ENCODE results near the gene DYNLL1.

- TF ChIP-seq, protein P1, sequence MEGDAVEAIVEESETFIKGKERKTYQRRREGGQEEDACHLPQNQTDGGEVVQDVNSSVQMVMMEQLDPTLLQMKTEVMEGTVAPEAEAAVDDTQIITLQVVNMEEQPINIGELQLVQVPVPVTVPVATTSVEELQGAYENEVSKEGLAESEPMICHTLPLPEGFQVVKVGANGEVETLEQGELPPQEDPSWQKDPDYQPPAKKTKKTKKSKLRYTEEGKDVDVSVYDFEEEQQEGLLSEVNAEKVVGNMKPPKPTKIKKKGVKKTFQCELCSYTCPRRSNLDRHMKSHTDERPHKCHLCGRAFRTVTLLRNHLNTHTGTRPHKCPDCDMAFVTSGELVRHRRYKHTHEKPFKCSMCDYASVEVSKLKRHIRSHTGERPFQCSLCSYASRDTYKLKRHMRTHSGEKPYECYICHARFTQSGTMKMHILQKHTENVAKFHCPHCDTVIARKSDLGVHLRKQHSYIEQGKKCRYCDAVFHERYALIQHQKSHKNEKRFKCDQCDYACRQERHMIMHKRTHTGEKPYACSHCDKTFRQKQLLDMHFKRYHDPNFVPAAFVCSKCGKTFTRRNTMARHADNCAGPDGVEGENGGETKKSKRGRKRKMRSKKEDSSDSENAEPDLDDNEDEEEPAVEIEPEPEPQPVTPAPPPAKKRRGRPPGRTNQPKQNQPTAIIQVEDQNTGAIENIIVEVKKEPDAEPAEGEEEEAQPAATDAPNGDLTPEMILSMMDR (IDR thresholded peaks at IDR 0.05) = no peak
- TF ChIP-seq POLR2AphosphoS5 (IDR thresholded peaks at IDR 0.05; ENCODE audit: insufficient read depth in 1 of 2, low read depth in 1 of 2) = no peak
- TF ChIP-seq POLR2A (IDR thresholded peaks at IDR 0.05) = no peak
Measured at GRCh38 chr12:120473807-120474615, 21.9 kb upstream of the DYNLL1 start.

Data from vagina (tissue), 2 donors.